ENCODE results near the gene SLC7A11.

GRCh38 chr4:138216272-138216867, 25.8 kb downstream of the SLC7A11 start:
- TF ChIP-seq CTCF (IDR thresholded peaks at IDR 0.05; ENCODE audit: poor library complexity, severe bottlenecking) (no peak), EP300 (conservative IDR thresholded peaks at IDR 0.05; ENCODE audit: poor library complexity, severe bottlenecking) (no peak), EZH2 (IDR thresholded peaks at IDR 0.05; ENCODE audit: borderline replicate concordance, insufficient read depth, low read length, poor library complexity, severe bottlenecking) (no peak)
